GM19023 (cell line): ENCODE measurements around the gene SYT6.

Experiments
- ATAC-seq: cut with Tn5 transposase; IDR thresholded peaks from one replicate; pipeline ENCODE4 v1.9.1; 2021; ENCODE audit warnings: mild to moderate bottlenecking, moderate library complexity; ENCODE audit not compliant: unreplicated experiment

SYT6 gene

DNA sequence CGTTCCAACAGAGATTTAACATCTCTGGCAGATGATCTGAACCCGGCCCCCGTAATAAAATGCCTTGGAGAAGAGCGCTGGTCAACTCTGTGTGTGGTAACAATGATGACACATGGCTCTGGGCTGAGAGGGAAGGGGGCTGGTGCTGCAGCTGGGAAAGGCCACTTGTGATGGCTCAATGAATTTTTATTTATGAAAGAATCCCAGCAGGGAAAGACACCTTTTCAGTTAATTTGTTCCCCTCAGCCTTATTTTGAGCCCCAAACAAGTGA lies 59.4 kb downstream of the SYT6 start:
- no peak for ATAC-seq

GRCh38 chr1:114093624-114094362 lies 59.9 kb downstream of the SYT6 start:
- no peak for ATAC-seq

DNA sequence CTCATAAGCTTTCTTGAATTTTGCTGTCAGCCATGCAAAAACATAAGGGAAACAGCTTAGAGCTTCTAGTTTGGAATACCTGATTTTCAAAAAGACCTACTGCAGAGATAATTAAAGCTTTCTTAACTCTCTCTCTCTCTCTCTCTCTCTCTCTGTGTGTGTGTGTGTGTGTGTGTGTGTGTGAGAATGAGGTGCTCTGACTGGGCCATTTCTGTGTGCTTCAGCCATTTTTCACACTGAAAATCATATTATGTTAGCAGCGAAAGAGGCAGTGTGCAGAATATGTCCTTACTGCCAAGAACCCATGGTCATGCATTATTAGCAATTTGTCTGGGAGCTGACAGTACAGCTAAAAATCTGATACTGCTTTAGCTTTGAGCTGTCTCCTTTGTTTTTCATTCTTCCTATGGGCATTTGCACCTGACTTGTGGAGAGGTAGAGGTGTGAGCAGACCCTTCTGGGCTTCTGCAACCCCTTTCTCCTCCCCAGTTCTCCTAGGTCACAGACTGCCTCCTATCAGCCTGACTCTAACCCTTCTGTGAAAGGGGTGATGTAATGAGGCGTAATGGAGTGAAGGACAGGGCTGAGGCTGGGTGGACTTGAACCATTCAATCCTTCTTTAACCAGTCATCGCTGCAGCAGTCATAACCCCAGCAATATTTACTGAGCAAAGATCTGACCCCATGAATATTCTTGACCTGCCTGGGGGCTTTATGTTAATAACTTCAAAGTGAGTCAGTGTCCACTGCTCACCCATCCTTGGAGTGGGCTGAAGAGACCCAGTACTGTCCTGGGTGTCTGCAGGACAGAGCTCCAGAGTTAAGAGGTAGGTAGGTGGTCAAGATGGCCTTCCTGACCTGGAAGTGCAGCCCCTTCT lies 61.2 kb downstream of the SYT6 start:
- ATAC-seq: no peak

- no peak for ATAC-seq
Measured at GRCh38 chr1:114091711-114092110, 62.0 kb downstream of the SYT6 start.

- no peak for ATAC-seq
Measured at GRCh38 chr1:114090738-114091505, 62.7 kb downstream of the SYT6 start.

DNA sequence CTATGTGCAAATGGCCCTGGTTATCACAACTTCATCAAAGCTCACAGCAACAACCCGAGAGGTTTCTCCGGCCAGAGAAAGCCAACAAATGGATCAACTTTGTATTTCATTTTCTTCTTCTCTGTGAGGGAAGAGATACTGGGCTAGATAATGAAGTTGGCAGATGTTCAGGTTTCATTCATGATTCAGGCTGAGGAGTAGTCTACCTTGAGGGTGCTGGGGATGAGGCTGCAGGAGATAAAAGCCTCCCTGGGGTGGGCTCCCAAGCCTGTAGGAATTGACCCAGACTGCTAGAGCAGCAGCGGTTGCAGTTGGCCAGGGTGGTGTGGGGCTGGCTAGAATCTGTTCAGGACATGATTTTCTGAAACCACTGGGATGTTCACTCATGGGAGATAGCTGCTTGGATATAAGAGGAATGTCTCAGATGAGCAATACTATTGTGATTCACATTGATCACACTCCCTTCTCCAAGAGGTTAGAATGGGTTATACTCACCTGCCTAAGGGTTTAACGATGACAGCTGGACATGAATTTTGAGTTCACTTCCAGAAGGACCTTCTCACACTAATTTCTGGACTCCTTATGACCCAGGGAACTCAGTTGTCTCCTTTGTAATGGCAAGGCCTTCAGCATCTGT lies 64.0 kb downstream of the SYT6 start:
- no peak for ATAC-seq

DNA sequence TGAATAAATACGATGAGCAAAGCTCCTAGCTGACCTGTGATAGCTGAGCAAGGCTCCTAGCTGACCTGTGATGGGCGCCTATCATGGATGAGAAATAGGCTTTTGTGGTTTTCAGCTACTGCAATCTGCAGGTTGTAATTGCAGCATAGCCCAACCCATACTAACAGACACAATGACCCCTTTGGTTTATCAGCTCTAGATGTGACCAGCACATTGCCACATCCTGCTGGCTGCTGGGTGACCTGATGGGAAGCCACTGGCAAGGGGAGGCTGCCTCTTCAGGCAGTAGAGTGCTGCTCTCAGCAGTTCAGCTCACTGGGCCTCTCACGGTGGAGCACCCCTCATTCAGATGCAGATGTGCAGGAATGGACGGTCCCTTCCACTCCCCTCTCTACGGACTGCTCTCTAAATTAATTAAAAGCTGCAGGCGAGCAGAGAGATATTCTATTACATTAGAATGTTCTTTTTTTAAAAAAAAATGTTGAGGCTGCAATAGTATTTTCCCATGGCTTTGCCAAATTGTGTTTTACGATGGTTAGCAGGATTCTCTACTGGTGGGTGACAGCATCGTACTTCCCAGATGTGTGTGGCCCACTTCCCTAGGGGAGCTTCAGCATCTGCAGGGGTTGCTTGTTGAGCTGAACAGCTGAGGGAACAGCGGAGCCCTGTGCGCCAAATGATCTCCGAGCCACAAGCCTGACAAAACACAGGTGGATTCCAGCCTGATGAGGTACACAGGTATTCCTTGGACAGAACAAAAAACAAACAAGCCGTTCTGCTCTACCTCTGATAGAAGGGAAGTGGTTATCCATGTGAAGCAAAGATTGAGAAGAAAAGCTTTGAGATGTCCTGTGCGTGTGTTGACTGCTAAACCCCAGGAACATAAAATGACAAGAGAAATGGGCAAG lies 65.0 kb downstream of the SYT6 start:
- no peak for ATAC-seq

GRCh38 chr1:114087495-114087894 lies 66.2 kb downstream of the SYT6 start:
- ATAC-seq: no peak

DNA sequence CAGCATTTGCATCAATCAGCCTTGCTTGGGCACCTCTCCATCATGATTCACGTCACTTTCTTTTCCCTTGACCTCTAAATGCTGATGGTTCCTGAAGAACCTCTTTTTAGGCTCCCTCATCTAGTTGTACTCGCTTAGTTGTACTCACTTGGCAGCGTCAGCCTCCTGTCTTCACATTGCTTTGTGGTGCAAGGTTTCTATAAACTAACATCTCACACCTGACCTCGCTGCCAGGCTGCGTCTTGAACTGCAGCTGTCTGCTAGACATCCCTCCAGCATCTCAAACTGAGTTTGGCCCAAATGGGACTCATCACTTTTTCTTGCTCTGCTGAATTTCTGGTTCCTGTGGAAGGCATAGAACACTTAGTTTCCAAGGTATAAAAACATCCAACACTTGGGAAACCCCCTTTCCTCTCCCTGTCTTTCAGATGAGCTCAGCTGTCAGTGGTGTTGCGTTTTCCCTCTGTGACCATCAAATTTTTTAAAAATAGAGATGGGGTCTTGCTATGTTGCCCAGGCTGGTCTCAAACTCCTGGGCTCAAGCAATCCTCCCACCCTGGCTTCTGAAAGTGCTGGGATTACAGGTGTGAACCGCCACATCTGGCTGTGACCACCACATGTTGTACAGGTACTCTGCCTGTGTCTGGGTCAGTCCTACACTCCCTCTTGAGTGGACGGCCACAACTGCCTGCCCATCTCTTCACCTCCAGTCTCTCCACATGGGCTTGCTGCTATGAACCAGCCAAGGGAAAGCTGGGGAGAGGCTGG lies 66.9 kb downstream of the SYT6 start:
- no peak for ATAC-seq

DNA sequence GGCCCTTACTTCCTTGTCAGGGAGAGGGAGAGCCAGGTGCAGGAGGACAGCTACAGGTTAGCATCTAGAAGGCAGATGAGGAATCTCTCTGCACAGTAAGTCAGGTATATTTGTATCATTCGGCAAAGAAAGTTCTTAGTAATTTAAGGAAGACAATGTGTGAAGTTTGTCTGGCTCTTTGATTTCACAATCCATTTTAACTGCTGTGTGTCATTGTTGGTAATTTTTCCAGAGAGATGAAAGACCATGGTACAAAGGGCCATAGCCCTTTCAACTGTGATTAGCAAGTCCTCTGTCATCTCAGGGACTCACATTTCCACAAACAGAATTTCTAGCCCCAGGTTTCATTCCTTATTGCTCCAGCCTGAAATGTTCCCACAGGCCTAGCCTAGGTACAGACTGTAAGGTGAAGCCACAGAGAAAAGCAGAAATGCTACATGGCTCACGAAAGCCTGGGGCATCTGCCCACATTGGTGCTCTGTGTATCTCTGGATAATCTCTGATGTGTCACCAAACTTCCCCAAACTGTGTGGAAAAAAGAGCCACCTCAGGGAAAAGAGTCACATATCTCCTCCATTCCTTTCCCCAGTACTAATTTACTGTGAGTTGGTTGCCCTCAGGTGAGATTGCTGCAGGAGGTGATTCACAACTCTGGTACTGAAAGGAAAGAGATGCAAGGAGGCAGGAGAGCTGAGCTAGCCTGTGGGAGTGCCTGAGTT lies 70.6 kb downstream of the SYT6 start:
- no peak for ATAC-seq

DNA sequence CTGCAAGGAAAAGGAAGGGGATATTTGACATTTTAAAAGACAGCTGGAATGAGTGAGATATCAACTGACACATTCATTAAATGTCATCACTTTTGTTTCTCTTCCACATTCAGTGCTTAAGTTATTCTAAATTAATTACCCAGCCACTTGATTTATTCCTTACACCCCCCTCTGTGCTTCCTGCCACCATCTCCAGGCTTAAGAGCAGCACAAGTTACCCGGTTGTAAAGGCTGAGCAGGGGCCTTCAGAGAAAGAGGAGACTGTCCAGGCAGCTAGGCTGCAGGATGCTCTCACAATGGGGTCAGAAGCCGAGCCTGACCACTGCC lies 71.4 kb downstream of the SYT6 start:
- no peak for ATAC-seq

DNA sequence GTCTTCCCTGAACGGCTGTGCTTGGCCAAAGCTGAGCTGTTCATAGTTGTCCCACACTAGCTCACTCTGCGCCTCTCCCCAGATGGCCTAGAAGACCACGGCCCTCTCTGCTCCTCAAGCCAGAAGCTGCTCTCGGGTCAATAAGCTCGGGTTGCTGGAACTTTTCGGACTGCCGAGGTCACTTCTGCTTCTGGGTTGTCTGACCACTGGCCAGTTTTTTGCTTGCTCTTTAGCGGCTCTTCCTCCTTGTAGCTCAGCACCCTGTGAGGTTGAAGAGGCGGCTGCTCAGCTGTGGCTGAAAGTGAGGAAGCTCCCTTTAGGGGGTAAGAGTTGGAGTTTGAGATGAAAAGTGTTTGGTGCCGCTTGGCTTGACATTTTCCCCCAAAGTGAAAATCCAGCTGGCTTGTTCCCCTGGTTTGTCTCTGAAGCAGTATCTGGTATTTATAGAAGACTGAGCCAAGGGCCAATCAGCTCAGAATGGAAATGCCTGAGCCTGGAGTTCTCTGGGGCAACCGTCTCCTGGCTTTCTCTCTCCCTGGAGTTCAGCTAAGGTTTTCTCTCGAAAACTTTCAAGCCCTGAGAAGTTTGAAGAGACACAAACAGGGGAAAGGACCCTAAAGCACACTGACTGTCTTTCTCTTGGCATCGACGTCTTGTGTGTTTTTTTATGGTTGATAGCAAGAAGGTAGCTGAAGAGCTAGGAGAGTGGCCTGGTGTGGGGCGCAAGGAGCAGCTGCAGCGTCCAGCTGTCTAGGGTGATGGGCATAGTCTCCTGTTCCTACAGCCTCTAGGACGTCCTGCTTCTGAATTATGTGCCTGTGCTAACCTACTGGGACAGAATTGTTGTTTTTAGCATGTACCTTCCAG lies 72.0 kb downstream of the SYT6 start:
- no peak for ATAC-seq

DNA sequence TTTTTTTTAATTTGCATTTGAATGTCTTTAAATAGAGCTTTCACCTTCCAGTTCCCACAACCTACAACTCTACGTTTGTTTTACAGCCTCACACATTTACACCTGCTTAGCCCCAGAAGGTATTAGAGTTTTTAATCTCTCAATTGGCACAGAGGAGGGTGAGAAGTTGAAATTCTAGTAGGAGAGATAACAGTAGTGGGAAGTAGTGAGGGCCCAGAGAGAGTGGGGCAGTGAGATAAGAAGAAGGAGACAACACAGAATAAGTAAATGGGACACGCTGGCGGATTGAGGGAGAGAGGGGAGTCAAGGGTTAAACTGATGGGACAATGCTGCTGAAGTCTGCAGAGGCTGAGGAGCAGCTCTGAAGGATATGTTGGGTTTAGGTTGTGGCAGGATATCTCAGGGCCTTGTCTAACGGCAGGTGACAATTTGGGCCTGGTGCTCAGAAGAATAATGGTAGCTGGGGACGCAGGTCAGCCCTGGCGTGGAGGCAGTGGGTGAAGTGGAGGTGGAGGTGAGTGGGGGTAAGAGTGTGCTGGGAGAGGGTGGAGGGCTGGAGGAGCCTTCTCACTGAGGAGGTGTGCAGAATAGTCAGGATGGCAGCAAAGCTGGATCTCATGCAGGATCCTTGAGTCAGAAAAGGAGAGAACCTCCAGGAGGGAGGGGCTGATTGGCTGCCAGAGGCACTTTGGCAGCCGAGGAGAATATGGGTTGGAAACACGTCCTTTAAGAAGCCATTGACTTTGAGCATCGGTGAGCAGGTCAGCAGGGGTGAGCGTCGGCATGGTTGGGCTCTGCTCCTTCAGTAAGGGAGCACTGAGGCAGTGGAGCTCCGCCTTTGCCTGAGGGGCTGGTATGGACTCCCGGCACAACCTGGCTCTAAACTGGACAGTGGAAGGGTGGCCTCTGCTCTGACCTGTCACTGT lies 72.9 kb downstream of the SYT6 start:
- no peak for ATAC-seq

DNA sequence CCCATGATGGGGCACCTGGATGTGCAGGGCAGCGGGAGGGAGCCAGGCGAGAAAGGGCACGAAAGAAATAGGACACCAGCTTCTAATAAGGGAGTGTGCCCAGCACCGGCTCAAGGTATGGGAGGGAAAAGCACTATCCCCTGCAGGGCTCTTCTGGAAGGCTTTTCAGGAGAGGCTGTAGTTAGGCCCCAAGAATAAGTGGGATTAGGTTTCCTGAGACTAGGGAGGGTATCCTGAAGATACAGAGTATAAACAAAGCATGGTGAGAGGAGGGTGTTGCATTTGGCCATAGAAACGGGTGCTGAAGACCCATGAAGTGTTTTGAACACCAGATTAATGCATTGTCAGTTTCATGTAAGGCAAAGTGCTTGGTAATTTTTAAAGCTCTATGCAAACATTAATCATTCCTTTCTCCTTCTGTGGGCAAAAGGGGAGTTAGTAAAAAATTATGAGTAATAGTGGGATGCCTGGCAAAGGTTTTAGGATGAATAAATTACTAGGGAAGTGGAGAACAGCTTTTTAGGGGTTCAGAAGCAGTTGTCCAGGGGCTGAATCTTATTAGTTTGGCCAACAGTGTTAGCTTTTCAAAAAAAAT lies 74.0 kb downstream of the SYT6 start:
- no peak for ATAC-seq

DNA sequence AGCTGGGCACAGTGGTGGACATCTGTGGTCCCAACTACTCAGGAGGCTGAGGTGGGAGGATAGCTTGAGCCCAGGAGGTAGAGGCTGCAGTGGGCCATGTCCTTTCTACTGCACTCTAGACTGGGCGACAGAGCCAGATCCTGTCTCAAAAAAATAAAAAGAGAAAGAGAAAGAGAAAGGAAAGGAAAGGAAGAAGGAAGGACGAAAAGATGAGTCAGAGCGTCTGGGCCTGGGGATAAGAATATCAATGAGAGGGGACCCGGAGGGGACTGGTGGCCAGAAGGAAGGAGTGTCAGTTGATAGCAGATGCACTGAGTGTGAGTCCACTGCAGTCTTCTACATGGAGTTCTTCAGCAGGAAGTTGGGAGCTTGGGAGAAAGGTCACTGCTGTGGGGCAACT lies 75.6 kb downstream of the SYT6 start:
- ATAC-seq: no peak

DNA sequence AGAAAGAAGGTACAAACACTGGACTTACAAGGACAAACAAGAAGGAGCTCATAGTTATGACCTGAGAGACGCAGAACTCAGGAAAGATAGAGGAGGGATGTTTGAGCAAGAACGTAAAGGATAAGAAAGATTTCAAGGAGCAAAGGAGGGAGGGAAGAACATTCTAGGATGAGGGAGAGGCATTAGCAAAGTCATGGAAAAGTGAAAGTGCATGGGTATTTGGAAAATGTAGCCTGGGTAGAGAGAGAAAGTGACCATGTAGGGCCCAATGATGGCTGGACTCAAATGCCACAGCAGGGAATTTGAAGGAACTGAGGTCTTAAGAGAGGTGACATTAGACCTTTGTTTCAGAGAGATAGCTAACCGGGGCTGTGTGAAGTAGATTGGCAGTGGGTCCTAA lies 76.5 kb downstream of the SYT6 start:
- ATAC-seq: no peak

DNA sequence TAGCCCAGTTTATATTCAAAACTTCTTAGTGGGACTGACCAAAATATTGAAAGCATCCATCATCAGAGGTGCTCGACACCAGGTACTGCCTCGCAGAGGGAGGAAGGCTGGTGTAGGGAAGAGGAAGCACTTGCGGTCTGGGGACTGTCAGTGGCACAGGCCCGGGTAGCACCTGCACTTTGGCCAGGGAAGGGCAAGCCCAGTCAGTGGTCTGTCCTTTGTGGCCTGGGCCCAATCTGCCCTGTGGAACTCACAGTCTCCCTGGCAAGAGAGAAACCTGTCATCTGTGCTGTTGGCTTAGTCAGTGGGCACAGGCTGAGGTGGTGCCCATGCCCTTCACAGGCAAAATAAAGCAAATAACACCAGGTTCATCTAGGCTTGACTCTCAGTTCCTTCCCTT lies 77.4 kb downstream of the SYT6 start:
- ATAC-seq: no peak
